GM21515 (cell line): ENCODE results near the gene SMIM27.
"Not testable (repeated sequence)": the region's sequence is repeated elsewhere in the genome, so short reads cannot be mapped to it uniquely, and the experiment has no call there.

Source experiments
- ATAC-seq: cut with Tn5 transposase; IDR thresholded peaks from one replicate; pipeline ENCODE4 v1.9.1; 2021; ENCODE audit not compliant: unreplicated experiment

Gene SMIM27, protein sequence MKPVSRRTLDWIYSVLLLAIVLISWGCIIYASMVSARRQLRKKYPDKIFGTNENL

DNA sequence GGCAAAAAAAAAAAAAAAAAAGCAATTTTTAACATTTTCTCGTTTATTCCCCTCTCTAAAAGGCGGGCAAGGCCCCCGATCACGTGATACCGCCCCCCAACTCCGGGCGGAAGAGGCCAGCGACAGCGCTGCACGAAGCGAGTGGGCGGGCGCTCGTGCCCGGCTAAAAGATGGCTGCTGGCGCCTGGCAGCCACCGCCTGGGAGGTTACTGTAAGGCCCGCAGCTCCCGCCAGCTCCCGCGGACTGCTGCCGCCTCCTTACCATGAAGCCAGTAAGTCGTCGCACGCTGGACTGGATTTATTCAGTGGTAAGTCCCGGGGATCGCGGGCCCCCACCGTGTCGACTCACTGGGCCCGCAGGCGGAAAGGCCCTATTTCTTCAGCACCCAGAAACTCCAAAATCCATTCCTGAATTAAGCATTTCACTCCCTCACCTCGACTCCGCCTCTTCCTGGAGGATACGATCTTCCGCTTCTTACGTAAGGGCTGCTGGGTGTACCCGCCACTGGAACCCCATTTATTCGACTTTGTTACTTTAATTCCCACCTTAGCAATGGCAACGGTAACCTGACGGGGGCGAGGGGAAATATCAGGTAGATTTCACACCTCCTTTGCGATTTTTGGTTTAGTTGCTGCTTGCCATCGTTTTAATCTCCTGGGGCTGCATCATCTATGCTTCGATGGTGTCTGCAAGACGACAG, at the start of gene SMIM27, which contains the start of gene TOPORS:
Gene SMIM27, plus strand, starts transcription at position 156 of the 701 bp plus-strand sequence. Its CDS starts 108 bp downstream, at position 264.
Gene TOPORS, minus strand, starts transcription at position 415 of the 701 bp plus-strand sequence. Its CDS starts 150 bp downstream, at position 265.
- peak; percentile 75 for ATAC-seq

DNA sequence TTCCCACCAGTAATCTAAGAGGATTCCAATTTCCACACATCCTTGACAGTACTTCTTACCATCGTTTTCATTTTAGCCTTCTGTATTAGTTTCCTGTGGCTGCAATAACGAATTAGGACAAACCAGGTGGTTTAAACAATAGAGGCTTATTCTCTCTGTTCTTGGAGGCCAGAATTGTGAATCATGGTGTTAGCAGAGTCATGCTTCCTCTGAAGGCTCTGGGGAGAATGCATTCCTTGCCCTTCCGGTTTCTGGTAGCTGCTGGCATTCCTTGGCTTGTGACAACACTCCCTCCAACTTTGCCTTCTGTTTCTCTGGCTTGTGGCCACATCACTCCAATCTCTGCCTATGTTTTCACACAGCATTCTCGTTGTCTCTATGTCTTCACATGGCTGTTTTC, 49.7 kb upstream of the SMIM27 start:
- ATAC-seq: no peak

DNA sequence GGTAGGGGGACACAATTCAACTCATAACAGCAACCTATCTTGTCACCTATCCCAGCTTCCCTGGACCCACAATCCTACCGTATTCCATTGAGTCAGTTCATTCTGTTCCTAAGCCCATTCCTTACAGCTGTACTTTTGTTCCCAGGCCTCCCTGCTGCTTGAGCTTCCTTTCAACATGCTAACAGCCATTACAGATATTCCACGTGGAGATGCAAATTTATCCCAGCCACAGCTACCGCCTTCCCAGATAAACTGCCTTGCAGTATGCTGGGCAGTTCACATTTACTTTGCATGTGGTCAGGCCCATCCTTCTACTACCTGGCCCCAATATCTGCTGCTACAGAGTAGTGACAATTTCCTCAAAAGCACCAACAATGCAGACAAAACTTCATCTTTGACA, 49.1 kb upstream of the SMIM27 start:
- no peak for ATAC-seq

DNA sequence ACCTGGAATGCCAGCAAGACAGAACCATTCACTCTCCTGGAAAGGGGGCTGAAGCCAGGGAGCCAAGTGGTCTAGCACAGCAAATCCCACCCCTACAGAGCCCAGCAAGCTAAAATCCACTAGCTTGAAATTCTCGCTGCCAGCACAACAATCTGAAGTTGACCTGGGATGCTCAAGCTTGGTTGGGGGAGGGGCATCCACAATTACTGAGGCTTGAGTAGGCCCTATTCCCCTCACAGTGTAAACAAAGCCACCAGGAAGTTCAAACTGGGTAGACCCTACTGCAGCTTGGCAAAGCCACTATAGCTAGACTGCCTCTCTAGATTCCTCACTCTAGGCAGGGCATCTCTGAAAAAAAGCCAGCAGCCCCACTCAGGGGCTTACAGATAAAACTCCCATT, 43.4 kb upstream of the SMIM27 start:
- no peak for ATAC-seq

DNA sequence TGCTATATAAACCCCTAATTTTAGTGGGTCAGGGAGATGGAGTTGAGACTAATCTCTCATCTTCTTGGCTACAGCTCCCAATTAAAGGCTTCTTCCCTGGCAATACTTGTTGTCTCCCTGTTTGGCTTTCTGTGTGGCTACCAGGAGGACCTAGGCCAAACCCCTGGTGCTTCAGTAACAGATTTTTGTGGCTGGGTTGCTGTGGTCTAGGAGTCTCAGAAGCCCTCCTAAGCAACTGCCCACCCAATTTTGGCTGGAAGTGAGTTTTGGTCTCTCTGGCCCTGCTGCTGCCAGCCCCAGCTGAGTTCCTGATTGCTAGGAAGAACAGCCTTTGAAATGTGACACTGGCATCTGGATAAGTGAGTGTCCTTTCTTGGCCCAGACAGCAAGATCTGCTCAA, 35.9 kb upstream of the SMIM27 start:
- ATAC-seq: no peak

DNA sequence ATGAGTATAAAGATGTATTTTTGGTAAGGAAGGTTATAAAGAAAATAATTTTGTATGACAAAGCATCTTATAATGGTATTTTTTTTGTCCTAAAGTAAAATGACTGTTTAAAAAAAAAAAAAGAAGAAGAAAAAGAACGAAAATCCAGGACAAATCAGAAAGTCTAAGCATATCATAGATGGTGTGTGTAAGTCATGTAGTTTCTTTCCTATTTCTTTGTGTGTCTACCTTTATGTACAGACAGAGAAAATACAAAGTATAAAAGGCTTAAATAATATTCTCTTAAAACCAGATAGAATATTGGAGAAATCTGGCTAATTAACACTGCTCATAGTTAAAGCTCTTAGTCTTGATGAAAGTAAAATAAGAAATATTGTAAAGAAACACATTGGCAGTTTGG, 33.9 kb upstream of the SMIM27 start:
- ATAC-seq: no peak

DNA sequence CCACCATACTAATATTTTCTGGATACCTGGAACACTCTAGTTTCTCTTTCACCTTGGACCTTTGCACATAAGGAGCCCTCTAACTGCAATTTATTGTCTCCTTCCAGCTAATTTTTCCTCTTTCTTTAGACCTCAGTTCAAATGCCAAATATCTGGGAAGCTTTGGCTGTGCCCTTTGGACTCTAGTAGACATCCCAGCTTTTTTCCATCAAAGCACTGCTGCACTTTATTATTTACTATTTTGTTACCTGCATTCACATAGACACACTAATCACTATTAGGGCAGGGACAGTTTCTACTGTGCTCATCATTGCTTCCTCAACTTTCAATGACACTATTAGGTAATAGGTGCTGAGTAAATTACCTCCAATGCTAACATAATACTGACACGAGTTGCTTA, 28.2 kb upstream of the SMIM27 start:
- ATAC-seq: no peak

DNA sequence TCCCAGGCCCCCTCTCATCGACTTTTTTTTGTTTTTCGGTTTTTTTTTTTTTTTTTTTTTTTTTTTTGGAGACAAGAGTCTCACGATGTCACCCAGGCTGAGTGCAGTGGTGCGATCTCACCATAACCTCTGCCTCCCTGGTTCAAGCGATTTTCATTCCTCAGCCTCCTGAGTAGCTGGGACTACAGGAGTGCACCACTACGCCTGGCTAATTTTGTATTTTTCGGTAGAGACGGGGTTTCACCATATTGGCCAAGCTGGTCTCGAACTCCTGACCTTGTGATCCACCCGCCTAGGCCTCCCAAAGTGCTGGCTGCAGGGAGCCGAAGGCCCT, 27.6 kb upstream of the SMIM27 start:
- ATAC-seq: not testable (repeated sequence)

DNA sequence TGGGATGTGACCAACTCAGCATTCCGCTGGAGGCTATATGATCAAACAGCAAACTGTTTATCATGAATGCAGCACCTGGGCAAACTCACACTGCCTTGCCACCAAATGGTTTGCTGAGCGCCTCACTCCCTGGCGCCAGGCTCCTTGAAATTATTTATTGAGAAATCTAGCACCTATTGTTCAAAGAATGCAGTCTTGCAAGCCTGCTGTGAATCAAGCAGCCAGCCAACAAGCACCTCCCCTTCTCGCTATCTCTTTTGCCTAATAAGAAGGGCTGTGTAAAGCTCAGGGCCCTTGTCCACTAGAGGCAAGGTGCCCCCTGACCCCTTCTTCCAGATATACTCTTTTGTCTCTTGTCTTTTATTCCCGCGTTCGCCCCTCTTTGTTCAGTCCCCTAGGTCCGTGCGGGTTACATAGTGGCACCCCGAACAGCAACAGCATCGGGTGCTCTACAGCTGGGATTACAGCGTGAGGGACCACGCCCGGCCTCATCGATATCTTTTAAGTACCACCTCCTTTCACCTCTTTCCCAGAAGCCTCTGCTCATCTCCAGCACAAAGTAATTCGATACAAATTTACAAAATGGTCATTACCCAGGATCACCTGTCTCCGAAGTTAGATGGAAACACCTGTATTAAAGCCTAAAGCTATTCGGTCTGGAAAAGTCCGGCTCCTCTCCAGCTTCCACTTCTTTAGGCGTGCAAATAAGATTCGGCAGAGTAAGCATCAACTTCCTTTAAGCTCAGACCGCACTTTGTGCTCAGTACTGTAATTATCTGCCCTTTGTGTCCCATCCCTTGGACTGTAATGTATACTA, 27.0 kb upstream of the SMIM27 start:
- no peak for ATAC-seq

DNA sequence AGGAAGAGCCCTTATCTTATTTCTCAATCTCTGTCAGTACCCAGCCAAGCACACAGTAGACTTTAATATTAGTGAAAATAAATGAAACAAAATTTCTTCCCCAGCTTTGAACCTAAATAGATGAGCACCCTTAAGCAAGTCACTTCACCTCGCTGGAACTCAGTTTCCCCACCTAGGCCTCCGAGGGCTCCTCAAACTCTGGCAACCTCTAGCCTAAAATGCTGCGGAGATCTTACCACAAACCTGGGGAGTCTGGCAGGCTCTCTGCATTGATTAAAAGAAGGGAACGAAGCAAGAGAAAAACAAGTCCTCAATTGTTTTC, 26.5 kb upstream of the SMIM27 start:
- peak; percentile 22 for ATAC-seq

DNA sequence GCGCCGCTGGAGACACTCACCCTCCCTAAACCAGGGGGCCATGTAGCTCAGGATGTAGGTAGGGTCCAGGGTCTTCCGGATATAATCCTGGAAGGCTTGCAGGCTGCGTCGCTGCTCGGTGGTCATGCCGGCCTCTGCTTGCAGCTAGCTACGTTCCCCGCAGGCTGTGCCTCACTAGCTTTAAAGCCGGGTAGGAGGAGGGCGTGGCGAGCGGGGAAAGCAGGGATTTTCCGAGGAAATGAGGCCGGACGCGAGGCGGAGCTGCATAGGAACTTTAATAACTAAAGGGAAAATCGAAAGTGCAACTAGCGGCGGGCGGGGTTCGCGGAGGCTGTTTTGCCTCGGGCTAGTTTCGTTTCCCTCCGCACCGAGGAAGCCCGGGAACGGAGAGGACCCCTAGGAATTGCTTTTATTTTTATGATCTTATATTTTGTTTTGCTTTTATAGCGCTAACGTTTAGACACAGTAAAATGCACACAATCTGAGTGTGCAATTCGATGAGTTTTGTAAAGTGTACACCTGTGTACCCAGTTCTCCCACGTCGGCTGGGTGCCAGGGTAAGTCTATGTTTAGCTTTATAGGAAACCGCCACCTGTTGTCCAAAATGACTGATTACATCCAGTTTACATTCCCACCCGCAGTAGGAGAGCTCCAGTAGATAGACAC, 26.0 kb upstream of the SMIM27 start, which contains the start of gene RIGI:
Gene RIGI, minus strand, starts transcription at position 156 of the 666 bp plus-strand sequence. Its CDS starts 30 bp downstream, at position 126.
- peak; percentile 65 for ATAC-seq

DNA sequence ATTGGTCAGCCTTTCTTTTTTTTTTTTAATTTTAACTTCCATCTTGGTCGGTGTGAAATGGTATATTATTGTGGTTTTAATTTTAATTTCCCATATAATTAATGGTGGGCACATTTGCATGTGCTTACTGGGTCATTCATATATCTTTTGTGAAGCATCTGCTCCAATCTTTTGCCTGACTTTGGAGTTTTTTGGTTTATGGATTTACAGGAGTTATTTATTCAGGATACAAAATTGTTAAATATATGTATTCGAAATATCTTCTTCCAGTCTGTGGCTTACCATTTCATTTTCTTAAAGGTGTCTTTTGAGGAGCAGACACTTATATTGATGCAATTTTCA, 25.4 kb upstream of the SMIM27 start:
- ATAC-seq: no peak

DNA sequence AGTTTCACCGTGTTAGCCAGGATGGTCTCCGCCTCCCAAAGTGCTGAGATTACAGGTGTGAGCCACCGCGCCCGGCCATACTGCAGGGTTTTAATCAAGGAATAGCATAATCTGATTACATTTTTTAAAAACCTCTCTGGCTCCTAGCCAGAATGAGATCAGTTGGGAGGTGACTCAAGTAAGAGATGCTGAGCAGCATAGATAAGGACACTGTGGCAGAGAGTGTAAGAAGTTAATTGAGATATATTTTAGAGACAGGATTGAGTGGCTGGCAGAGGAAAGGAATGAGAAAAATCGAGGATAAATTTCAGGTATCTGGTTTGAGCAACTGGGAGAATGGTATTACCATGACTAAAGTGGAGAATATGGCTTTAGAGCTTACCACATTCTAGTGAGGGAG, 18.8 kb upstream of the SMIM27 start:
- ATAC-seq: no peak

DNA sequence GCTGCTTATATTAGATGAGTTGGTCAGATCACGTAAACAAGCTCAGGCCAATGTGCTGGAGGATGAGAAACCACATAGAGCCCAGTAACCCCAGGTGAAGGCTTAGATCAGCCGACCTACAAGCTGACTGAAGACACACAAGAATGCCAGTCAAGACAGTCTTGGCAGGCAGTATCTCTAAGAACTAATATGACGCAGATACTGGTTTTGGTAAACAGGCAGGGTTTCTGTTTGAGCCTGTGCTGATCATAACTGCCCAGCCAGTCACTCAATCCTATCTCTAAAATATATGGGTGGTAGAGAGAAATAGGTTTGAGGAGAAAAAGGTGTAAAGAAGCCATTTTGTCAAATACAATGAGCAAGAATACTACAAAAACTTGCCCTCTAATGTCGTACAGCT, 18.3 kb upstream of the SMIM27 start:
- ATAC-seq: no peak

DNA sequence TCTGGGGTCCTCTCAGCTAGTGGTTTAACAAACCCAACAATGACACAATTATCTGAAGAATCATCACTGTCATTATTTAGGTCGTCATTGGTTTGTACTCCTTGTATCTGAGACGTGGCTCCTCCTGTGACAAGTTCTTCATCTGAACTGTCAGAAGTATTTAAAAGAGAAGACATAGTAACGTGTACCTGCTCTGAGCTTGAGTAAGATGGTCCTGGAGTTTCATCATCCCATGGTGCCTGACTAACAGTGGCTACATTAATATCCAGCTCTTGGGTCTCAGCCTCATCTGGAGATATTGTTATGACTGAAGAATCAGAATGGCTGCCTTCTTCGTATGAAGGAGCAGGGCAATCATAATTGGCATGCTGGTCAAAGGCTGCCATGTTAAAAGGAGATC, 9.1 kb upstream of the SMIM27 start:
- ATAC-seq: no peak

DNA sequence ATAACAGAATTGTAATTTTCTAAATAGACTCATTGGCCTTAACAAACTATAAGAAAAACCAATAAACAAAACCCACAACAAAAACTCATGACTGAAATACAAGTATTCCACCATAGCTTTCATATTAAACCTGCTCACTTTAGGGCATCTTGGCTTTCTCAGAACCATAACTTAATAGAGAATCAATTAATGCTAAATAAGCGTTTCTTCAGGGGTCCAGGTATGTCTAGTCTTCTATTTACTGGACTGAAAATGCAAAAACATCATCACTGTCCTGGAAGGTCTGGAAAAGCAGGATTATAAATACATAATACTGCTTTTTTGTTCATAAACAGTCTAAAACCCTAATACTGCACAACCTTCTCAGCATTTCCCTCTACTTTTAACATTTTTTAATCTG, 6.2 kb upstream of the SMIM27 start:
- no peak for ATAC-seq

DNA sequence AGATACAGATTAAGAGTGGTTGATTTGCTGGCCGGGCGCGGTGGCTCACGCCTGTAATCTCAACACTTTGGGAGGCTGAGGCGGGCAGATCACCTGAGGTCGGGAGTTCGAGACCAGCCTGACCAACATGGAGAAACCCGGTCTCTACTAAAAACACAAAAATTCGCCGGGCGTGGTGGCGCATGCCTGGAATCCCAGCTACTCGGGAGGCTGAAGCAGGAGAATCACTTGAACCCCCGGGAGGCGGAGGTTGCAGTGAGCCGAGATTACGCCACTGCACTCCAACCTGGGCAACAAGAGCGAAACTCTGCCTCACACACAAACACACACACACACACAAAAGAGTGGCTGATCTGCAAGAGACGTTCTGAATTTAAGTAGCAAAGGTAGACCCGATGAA, 3.9 kb upstream of the SMIM27 start:
- not testable (repeated sequence) for ATAC-seq

DNA sequence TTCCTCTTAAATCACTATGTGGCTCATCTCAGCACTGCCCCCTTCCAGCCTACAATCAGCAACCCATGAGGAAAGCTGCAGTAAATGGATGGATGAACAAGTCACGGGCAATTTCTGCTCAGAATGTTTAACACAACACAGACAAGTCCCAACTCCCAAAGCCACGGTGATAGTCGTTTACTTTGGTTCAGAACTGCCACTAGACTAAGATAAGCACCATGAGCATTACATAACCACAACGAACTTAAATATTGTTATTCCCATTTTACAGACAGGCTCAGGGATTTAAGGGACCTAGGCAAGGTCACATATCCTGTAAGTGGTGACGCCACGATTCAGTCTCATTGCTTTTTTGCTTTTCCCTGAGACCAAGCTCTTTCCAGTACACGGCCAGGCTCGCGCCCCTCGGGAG, 2.0 kb upstream of the SMIM27 start:
- ATAC-seq: no peak

DNA sequence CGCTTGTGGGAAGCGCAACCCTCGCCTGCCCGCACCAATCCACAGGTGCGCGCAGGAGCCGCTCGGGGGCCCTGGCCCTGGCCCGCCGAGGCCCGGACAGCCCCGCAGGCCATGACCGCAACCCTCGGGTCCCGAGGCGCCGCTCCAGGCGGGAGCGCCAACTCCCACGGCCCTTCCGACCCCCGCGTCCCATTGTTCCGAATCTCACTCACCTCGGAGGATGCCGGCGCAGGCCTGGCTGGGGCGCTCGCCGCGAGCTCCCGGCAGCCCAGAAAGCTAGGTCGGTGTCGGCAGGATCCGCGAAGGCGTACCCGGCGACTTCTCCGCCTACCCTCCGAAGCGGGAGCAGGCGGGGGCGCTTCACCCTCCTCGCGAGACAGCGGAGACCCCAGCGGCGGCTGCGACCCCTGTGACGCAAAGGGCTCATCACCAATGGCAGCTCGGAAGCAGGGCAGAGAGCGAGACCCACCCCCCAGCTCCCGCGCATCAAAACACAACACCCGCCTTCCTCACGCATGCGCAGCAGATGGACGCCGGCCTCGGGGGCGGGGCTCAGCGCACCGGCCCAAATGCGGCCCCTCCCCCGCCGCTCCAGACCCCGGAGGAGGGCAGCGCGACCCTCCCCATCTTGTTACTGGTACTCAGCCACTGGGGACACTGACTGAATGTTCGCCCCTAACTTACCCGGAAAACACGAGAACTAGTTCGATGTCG, 1.4 kb upstream of the SMIM27 start:
- ATAC-seq: peak; percentile 69

DNA sequence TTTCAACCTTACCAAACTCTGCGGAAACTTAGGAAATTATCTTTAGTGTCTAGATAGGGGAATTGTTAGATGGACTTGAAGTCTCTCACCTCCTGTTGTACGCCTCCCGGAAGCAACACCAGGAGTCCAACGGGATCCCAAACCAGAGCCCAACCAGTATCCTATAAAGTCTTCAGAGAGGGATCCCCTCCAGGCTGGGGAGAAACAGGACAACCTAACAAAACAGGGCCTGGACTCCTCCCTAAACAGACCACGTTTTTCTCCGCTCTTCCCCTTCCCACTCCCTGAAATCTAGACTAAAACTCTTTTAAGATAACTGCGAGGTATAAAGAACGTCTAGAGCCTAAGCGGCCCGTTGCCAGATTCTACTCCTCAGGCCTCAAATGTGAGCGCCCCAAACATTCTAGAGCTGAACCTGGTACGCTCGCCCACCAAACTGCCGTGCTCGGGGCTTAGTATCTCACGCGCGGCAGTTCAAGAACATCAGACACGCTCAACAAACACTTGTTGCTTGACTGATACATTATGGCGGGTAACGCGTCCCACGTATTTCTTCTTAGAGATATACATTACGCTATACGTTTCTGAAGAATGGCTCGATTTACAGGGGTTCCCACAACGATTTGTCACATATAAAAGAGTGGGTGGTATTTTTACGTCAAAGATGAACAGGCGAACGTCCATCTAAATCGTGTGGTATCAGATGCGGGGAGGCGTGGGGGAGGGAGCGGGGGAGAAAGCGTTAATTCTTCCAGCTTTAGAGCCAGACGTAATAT, 663 bp upstream of the SMIM27 start:
- peak; percentile 2 for ATAC-seq

DNA sequence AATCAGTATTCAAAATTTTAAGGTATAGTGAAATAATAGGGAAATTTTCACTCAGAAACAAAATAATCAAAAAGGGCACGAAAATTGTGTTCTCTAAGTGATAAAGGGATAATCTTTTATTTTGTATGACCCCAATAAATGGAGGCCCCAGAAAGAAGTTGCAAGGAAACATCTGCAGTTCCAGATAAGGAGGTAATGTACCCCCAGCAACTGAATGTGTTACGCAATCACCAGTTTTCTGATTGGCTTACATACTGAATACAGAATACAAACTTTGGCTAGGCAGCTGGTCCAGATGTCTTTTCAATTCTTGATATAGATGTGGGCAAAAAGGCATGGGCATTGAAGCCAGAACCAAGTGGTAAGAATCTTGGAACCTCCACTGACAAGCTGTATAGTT, 2.0 kb downstream of the SMIM27 start:
- ATAC-seq: no peak
